Activated effector memory CD4-positive, alpha-beta T cell treated with anti-CD3 and anti-CD28 coated beads, Interleukin-2, amount 50 U/mL, for 16 hours (primary cell): ENCODE measurements around the gene KIF18B.

ENCODE experiments used
- DNase-seq: peaks from one replicate; pipeline ENCODE4 v3.0.0-alpha.2; 2020

The KIF18B gene

GRCh38 chr17:44968225-44969143, 20.9 kb upstream of the KIF18B start, which contains the start of gene C1QL1:
C1QL1 (minus strand) TSS chr17:44968303; CDS start chr17:44968048, 255 bp downstream.
- DNase-seq = peak; percentile 95

GRCh38 chr17:44967907-44968224, 20.3 kb upstream of the KIF18B start:
- DNase-seq = no peak

DNA sequence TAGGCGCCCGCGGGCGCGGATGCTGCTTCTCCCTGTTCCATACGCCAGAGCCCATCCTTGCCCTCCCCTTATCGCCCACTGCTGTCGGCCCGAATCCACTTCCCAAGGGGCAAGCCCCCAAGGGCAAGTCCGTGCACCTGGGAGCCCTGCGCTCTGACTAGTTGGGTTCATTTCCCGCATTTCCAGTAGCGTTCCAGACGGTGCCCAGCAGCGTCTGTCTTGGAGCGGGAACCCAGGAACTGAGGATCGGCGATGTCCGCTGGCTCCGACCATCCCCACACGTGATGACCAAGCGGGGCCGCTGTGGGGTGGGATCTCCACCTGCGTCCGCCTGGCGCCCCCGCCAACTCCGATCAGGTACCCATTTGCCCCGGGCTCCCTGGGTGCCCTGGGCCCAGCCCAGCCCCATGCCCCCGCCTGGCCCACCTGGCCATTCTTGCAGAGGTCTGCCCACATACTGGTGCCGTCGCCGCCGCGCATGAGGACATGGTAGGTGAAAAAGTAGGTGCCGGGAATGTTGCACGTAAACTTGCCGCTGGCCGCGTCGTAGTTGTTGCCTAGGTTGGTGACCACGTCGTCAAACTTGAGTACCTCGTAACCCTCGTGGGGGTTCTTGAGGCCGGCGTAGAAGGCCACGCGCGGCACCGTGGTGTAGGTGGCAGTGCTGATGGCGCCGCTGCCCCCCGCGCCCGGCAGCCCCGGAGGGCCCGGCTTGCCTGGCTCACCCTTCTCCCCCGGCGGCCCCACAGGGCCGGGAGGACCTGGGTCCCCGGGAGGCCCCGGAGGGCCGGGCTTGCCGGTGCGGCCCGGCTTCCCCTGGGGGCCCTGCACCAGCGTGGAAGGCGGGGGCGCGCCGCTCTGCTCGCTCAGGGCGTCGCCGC, 19.7 kb upstream of the KIF18B start:
- DNase-seq = no peak

DNA sequence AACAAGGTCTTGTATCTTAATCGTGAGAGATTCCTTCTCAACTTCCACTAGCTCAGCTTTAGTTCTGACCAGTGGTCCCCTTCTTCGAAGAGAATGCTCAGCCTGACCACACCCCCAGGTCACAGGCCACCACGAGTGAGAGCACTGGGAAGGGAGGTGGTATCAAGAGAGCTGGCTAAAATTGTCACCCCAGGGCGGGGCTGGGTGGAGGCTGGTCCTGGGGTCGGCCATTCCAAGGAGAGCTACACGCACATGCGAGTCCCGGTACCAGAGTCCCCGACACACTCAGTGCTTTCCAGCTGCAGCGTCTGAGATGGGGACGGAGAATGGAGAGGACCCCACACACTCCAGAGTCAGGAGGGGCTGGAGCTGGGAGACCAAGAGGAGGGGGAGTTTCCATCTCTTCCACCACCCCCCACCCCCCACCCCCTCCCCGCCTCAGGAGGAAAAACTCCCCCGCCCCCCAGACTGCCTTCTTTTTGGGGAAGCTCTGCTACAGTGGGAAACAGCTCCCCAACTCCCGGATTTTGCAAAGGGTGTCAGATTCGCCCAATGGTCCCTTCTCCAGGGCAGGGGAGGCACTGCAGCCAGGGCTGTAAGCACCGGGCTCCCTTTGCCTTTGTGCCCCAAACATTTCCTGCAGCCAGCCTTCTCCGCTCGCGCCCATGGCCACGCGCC, 18.9 kb upstream of the KIF18B start:
- no peak for DNase-seq

DNA sequence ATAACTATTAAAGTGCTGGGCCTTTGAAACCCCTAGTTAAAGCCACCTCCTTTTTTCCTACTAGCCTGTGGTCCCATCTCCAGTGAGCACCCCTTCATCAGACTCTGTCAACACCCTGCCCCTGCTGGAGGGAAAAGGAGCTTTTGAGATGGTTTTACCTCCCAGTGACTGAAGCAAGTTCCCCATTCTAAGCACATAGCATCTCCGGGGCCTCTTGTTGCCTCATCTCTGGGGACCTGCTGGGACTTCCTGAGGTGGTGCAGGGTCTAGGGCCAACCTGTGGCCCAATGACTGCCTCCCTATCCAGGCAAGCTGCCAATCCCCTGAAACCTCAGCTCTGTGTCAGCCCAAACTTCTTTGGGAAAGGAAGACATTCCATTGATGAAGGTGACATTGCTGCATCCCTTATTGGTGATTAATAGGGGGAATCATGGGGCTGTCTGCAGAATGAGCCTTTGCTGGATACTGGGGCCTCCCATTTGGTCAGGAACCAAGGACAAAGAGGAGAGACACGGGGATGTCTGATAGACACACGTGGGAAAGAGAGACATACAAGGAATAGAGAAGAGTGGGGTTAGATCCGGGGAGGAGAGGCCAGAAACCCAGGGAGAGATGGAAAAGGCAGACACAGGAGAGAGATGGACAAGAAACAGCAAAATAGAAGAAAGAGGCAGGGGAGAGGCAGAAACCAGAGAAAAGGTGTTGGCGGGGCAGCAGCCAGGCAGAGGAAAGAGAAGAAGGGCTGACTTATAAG, 18.1 kb upstream of the KIF18B start:
- no peak for DNase-seq

- DNase-seq = no peak
Measured at GRCh38 chr17:44961921-44962350, 14.4 kb upstream of the KIF18B start.

GRCh38 chr17:44960691-44961090, 13.1 kb upstream of the KIF18B start:
- DNase-seq = no peak

DNA sequence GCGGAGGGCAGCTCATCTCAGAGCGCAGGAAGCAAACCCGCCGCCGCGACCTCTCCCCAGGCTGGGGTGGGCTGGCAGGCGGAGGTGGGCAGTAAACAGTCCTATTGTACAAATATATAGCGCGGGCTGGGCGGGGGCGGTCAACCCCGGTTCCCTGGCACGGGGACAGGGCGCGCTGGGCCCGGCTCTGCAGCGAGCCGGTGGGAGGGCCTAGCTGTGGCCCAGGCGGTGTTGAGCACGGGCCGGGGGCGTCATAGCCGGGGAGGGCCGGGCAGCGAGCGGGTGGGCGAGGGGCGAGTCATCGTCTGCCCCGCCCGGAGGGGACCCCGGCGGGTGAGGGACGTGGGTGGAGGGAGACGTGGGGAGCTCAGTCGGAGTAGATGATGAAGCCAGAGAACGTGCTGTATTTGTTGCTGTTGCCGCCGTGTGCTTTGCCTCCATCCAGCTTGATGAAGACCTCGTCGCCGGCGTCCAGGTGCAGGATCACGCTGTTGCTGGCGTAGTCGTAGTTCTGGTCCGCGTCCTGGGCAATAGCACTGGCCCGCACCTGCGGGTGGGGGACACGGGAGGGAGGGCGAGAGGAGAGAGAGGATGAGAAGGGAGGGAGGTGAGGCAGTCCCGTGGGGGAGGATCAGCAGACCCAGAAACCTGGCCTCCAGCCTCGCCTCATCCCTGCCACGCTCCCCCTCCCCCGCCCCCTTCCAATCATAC, 12.4 kb upstream of the KIF18B start:
- DNase-seq = peak; percentile 71

DNA sequence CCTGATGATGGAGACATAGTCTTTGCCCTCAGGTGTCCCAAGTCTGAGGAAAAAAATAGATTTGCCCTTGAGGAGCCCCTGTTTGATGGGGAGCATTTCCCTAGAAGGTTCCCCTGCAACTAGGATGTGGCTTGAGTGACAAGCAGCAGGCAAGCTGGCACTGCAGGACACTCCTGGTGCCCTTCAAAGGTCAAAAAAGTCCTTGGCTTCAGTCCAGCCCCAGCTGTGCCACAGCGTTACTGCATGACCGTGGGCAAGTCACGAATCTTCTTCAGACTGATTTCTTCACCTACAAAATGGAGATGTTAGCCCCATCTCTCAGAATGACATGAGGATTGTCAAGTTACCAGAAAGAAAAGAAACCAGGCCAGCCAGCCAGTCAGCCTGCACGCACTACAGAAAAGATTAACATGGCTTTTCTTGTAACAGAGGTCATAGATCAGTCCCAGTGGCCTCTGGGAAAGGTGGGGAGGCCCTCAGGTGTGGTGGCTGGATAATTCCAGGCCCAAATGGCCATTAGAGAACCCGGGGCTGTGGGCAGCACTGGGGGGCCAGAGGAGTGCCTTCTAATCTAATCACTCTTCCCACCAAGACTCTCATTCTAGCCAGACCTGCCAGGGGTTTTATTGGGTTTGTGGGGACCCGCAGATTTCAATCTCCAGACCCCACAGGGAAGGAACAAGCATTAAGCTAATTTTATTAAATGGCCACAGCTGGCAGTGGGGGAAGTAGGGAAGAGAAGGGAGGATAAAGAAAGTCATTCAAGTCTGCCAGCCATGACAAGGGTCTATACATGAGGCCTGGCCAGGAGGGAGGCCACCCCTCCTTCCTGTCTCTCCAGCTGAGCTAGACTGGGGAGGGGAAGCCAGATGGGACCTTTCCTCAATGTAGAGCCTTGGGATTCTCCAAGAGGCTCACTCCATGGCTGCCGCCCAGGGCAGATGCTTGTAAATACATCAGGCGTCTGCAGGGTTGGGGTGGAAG, 9.7 kb upstream of the KIF18B start:
- no peak for DNase-seq

GRCh38 chr17:44955674-44956425, 8.3 kb upstream of the KIF18B start:
- DNase-seq = no peak

DNA sequence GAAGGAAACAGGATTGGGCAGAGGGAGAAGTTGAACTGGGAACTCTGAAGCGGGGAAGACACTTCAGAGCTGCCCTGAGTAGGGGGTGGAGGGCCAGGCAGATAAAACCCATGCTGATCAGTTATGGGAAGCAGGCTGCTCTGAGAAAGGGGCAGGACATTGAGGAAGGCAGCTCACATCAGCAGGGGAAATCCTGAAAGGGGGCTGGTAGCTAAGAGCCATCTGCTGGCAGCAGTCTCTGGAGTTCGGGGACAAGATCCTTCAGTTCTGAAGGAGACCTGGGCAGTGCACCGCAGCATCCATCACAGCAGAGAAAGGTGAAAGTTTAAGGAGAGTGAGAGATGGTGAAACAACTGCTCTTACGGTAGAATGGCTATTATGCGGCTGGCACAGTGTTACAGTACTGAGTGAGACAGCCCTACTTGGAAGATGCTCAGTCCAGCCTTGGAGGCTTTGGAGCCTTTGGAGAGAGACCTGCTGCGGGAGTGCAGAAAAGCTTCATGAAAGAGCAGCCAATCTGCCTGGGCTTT, 5.4 kb upstream of the KIF18B start:
- DNase-seq = peak; percentile 42

- DNase-seq = no peak
Measured at GRCh38 chr17:44948315-44948795, 782 bp upstream of the KIF18B start.

DNA sequence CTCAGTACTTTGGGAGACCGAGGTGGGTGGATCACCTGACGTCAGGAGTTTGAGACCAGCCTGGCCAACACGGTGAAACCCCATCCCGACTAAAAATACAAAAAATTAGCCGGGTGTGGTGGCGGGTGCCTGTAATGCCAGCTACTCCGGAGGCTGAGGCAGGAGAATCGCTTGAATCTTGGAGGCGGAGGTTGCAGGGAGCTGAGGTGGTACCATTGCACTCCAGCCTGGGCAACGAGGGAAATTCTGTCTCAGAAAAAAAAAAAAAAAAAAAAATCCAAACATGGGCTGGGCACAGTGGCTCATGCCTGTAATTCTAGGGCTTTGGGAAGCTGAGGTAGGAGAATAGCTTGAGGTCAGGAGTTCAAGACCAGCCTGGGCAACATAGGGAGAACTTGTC, 1.9 kb downstream of the KIF18B start:
- DNase-seq = peak; percentile 14

DNA sequence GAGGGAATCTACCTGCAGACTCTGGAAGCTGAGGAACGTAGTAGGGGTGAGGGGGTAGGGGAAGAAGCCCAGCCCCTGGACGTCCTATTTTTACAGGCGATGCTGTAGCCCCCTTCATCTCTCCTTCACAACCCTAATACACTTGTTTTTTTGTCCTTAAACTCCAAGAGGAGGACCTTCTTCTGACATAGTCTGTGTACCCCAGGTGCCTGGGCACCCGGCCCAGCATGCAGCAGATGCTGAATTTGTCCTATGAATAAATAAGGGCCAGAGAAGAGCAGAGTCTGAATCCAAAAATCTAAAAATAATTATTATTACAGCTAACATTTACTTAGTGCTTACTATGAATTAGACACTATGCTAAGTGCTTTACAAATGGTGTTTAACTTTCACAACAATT, 5.1 kb downstream of the KIF18B start:
- DNase-seq = peak; percentile 45

DNA sequence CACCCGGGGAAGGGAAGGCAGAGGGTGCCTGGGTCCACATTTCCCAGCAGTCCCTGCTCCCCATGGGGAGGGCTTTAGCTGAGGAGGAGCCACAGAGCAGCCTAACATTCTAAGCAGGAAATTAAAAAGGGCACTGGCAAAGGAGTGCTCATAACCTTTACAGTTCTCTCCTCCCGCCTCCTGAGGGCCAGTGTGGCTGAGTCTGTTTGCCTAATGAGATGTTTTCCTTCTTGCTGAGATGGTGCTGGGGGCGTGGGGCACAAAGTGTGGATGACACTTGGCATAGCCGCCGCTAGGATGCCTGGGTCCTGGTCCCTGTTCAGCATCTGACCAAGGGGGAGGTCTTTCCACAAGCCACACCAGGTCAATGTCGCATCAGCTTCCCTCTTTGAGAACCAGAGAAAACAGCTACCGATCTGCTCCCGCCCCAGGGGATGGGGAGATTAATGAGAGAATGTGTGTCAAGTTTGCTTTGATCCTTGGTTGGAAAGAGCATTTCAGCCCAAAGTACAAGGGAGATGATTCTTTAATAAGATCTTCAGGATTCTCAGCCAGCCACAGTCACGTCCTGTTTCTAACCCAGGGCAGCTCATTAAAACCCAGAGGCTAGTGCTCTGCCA, 5.8 kb downstream of the KIF18B start:
- DNase-seq = peak; percentile 57

DNA sequence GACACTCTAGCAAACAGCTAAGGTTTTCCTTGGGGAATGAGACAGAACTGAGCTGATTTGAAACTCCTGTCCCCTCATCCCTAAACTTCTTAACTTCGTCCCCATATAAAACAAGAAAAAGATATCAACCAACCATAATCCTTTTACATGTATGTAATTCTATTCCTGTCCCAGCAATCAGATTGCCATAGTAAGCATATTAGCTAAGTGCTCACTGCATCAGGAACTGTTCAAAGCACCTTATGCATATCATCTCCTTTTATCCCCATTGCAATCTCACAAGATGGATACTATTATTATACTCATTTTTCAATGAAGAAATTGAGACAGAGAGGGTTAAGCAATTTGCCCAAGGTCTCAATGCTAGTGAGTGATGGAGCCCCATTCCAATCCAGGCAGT, 6.8 kb downstream of the KIF18B start:
- DNase-seq = no peak

DNA sequence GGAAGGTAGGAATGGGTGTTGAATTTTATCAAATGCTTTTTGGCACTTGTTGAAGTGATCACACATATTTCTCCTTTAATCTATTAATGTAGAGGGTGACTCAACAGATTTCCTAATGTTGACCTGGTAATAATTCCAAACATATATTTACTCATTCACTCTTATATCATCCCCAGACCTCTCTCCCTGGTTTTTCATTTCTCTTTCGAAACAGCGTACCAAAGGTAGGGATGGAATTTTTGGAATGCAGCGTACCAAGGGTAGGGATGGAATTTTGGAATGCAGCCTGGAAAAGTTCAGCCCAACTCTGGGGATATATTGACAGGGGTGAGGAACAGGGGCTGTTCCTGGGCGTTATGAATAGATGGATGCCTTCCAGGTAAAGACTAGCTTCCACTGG, 7.3 kb downstream of the KIF18B start:
- peak; percentile 17 for DNase-seq

DNA sequence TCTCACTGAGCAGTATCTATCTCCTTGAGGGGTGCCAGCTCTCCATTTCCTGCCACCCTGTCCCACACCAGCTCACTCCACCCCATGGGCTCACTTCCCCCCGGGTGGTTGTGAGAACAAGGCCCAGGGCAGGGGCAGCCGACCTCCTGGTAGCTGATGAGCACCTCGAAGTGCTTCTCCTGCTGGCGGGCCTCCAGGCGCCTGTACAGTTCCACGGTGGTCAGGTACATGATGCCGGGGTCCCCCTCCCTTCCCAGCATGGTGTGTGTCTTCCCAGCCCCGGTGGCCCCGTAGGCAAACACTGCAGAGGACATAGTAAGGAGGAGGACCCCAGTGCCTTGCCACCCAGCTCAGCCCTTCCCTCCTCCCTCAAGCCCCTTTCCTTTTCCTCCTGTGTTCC, 12.5 kb downstream of the KIF18B start:
- peak; percentile 61 for DNase-seq

GRCh38 chr17:44934745-44935105, 12.8 kb downstream of the KIF18B start:
- peak; percentile 57 for DNase-seq
